Fibroblast of skin of back (primary cell): ENCODE measurements around the gene PKP4.

ENCODE experiments used
- DNase-seq: peaks from one replicate; pipeline ENCODE4 v3.0.0-alpha.2; 2013

The PKP4 gene

GRCh38 chr2:158655628-158656027 is 198.9 kb downstream of the PKP4 start:
- DNase-seq: no peak

GRCh38 chr2:158656492-158657229 is 199.9 kb downstream of the PKP4 start:
- DNase-seq: no peak

- no peak for DNase-seq
Measured at GRCh38 chr2:158658396-158658795, 201.6 kb downstream of the PKP4 start.

GRCh38 chr2:158659483-158659882 is 202.7 kb downstream of the PKP4 start:
- DNase-seq: no peak

GRCh38 chr2:158661231-158661630 is 204.5 kb downstream of the PKP4 start:
- DNase-seq: no peak

- no peak for DNase-seq
Measured at GRCh38 chr2:158662421-158662820, 205.7 kb downstream of the PKP4 start.

- DNase-seq: no peak
Measured at GRCh38 chr2:158663796-158664195, 207.0 kb downstream of the PKP4 start.

- no peak for DNase-seq
Measured at GRCh38 chr2:158664987-158665386, 208.2 kb downstream of the PKP4 start.

GRCh38 chr2:158665536-158666302 is 209.0 kb downstream of the PKP4 start:
- peak; percentile 24 for DNase-seq

GRCh38 chr2:158666969-158667368 is 210.2 kb downstream of the PKP4 start:
- DNase-seq: no peak

- peak; percentile 72 for DNase-seq
Measured at GRCh38 chr2:158667586-158667985, 210.8 kb downstream of the PKP4 start.

- peak; percentile 5 for DNase-seq
Measured at GRCh38 chr2:158668001-158668765, 211.4 kb downstream of the PKP4 start.

- DNase-seq: no peak
Measured at GRCh38 chr2:158670292-158670691, 213.5 kb downstream of the PKP4 start.

- no peak for DNase-seq
Measured at GRCh38 chr2:158671360-158672245, 214.9 kb downstream of the PKP4 start.

- no peak for DNase-seq
Measured at GRCh38 chr2:158676295-158676694, 219.5 kb downstream of the PKP4 start.

- DNase-seq: no peak
Measured at GRCh38 chr2:158676696-158677095, 219.9 kb downstream of the PKP4 start.

GRCh38 chr2:158677542-158677941 is 220.8 kb downstream of the PKP4 start:
- DNase-seq: no peak

- no peak for DNase-seq
Measured at GRCh38 chr2:158681816-158682215, 225.1 kb downstream of the PKP4 start.

GRCh38 chr2:158685646-158686045 is 228.9 kb downstream of the PKP4 start:
- DNase-seq: no peak

- no peak for DNase-seq
Measured at GRCh38 chr2:158686210-158686691, 229.5 kb downstream of the PKP4 start.

GRCh38 chr2:158687315-158687714 is 230.6 kb downstream of the PKP4 start:
- no peak for DNase-seq

- DNase-seq: peak; percentile 52
Measured at GRCh38 chr2:158688721-158689120, 232.0 kb downstream of the PKP4 start.
